Smooth muscle cell (in vitro differentiated cells): ENCODE results near the gene FAM120B. TPM values are rescaled to one million over a fixed set of nuclear protein-coding genes. Genes with fewer than 3 reads are reported as not detected.

Source experiments
- DNase-seq: peaks from one replicate; lab custom pipeline; 2025; ENCODE audit not compliant: unreplicated experiment; lab: John Stamatoyannopoulos, UW
- H2AFZ ChIP-seq: fragments of 200-600 bp; sonication (generic); 2 replicates; pipeline ENCODE4 v1.6.0; 2016; ENCODE audit warnings: antibody characterized with exemption, low read depth, mild to moderate bottlenecking
- H3F3A ChIP-seq: fragments of 200-600 bp; sonication (generic); 2 replicates; pipeline ENCODE4 v1.6.0; 2017; ENCODE audit warnings: antibody characterized with exemption, low read depth
- H3K27ac ChIP-seq: fragments of 200-600 bp; sonication (generic); 2 replicates; pipeline ENCODE4 v1.5.1; 2016; ENCODE audit warnings: low read depth, mild to moderate bottlenecking
- H3K27me3 ChIP-seq: fragments of 200-600 bp; sonication (generic); 2 replicates; pipeline ENCODE4 v1.6.1; 2016; ENCODE audit warnings: low read depth, mild to moderate bottlenecking
- H3K36me3 ChIP-seq: fragments of 200-600 bp; sonication (generic); 2 replicates; pipeline ENCODE4 v1.5.1; 2016; ENCODE audit warnings: low read depth
- H3K4me1 ChIP-seq: fragments of 200-600 bp; sonication (generic); 2 replicates; pipeline ENCODE4 v1.5.1; 2016; ENCODE audit warnings: low read depth
- H3K4me2 ChIP-seq: fragments of 200-600 bp; sonication (generic); 2 replicates; pipeline ENCODE4 v1.6.0; 2016; ENCODE audit warnings: mild to moderate bottlenecking
- H3K4me3 ChIP-seq: fragments of 200-600 bp; sonication (generic); 2 replicates; pipeline ENCODE4 v1.5.1; 2016; ENCODE audit warnings: mild to moderate bottlenecking
- H3K79me2 ChIP-seq: fragments of 200-600 bp; sonication (generic); 2 replicates; pipeline ENCODE4 v1.6.0; 2016; ENCODE audit warnings: low read depth, mild to moderate bottlenecking
- H3K9ac ChIP-seq: fragments of 200-600 bp; sonication (generic); 2 replicates; pipeline ENCODE4 v1.6.0; 2016; ENCODE audit warnings: low read depth
- H3K9me3 ChIP-seq: fragments of 200-600 bp; sonication (generic); replicated peaks from 2 replicates; pipeline ENCODE4 v1.5.1; 2016; ENCODE audit warnings: low read depth
- H4K20me1 ChIP-seq: fragments of 200-600 bp; sonication (generic); 2 replicates; pipeline ENCODE4 v1.6.0; 2016; ENCODE audit warnings: low read depth
- CTCF ChIP-seq: fragments of 200-600 bp; sonication (generic); IDR thresholded peaks from 2 replicates; pipeline ENCODE4 v1.5.1; 2017; ENCODE audit warnings: borderline replicate concordance, mild to moderate bottlenecking, antibody characterized with exemption; ENCODE audit not compliant: insufficient read depth, poor library complexity, severe bottlenecking
- WGBS: methylation state at CpG from one replicate; pipeline ENCODE4 v1.1.7; 2016; ENCODE audit warnings: low lambda C conversion rate; 5-methylcytosine and 5-hydroxymethylcytosine counted together
- polyA plus RNA-seq: library from polyadenylated mRNA; unstranded; fragments of >200 nt; fragmentation: Nextera tagmentation; extraction: Ambion mirVana; gene quantifications from 2 replicates; pipeline ENCODE4 v1.2.1, GENCODE V29; 2016
- total RNA-seq: library from RNA; depleted of rRNA; stranded (reverse); fragments of >200 nt; gene quantifications from 2 replicates; pipeline ENCODE4 v1.2.3, GENCODE V29; 2014

The FAM120B gene
- total and polyA plus RNA-seq, 2 experiments from 2014 or later, result 17.8 to 26.3 TPM

GRCh38 chr6:170270984-170271593 lies 35.5 kb upstream of the FAM120B start:
- no peak for TF ChIP-seq CTCF
- WGBS, result 91% methylated on average over 19 of the region's 19 CpGs
- H3K27me3 ChIP-seq, result peaks cover 13% of the 10 kb centered on the region

GRCh38 chr6:170271771-170272314 lies 34.7 kb upstream of the FAM120B start:
- Histone ChIP-seq H3K27ac (no peak overlapping the region), H4K20me1 (no peaks in the 10 kb centered on the region)

More at GRCh38 chr6:170270984-170271593, 35.5 kb upstream of the FAM120B start:
- no peaks in the 10 kb centered on the region for H3F3A ChIP-seq
- H3K36me3 ChIP-seq, result no peaks in the 10 kb centered on the region
- DNase-seq, result no peak
- no peak overlapping the region for H2AFZ ChIP-seq
- no peak overlapping the region for H3K4me3 ChIP-seq
- no peaks in the 10 kb centered on the region for H3K79me2 ChIP-seq
- no peak overlapping the region for H3K9ac ChIP-seq
- no peak overlapping the region for H3K4me2 ChIP-seq
- H3K4me1 ChIP-seq, result peaks cover 12% of the 10 kb centered on the region
- no peak overlapping the region for H3K27ac ChIP-seq
- no peaks in the 10 kb centered on the region for H4K20me1 ChIP-seq
- no peaks in the 10 kb centered on the region for H3K9me3 ChIP-seq

DNA sequence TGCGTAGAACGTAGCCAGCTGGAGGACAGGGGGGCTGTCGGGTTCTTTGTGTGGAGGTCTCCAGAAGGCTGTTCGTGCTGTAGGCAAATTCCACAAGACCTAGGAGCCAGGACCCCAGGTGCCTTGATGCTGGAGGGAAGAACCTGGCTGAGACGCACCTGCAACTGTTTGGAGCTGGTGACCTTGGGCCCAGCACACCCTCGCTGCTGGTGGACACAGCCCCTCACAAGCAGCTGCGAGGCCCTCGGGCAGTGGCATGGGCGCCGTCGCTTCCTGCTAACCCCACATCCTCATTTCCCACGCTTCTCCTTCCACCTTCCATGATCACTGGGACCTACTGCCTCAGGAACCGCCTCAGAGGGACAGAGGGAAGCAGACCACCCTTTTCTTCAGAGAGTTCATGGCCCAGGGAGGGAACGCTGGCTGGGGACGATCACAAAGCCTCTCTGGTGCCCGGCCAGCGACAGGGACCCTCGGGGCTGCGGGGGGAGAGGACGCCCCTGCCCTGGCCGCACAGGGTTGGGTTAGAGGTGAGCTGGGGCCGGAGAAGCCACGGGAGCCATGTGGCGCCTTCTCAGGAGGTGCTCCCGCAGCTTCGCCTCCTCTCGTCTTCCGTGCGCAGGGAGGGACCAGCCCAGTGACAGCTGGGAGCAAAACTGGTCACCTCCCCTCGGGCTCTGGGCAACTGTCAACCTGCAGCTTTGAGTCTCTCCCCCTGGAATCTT lies 34.1 kb upstream of the FAM120B start:
- WGBS, result 89% methylated on average over 30 of the region's 30 CpGs

More at GRCh38 chr6:170271771-170272314, 34.7 kb upstream of the FAM120B start:
- H3K9ac ChIP-seq, result no peak overlapping the region
- no peak overlapping the region for H3K4me3 ChIP-seq
- 96% methylated on average over 32 of the region's 32 CpGs for WGBS
- no peak for DNase-seq
- no peaks in the 10 kb centered on the region for H3F3A ChIP-seq
- no peak overlapping the region for H2AFZ ChIP-seq
- no peaks in the 10 kb centered on the region for H3K36me3 ChIP-seq
- H3K4me1 ChIP-seq, result peaks cover 10% of the 10 kb centered on the region
- no peak overlapping the region for H3K4me2 ChIP-seq
- H3K27me3 ChIP-seq, result peaks cover 13% of the 10 kb centered on the region
- no peak for TF ChIP-seq CTCF
- no peaks in the 10 kb centered on the region for H3K79me2 ChIP-seq
- no peaks in the 10 kb centered on the region for H3K9me3 ChIP-seq

More for the DNA sequence above, 34.1 kb upstream of the FAM120B start:
- Histone ChIP-seq H3K4me2 (no peak overlapping the region), H3K27ac (no peak overlapping the region), H3K27me3 (peaks cover 13% of the 10 kb centered on the region), H3K36me3 (no peaks in the 10 kb centered on the region), H3F3A (no peaks in the 10 kb centered on the region), H3K79me2 (no peaks in the 10 kb centered on the region), H3K9me3 (no peaks in the 10 kb centered on the region), H4K20me1 (no peaks in the 10 kb centered on the region), H2AFZ (no peak overlapping the region), H3K4me1 (peaks cover 10% of the 10 kb centered on the region), H3K9ac (no peak overlapping the region), H3K4me3 (no peak overlapping the region)
- no peak for DNase-seq
- no peak for TF ChIP-seq CTCF
